ENCODE measurements around the gene PSTPIP1. TPM values are rescaled to one million over a fixed set of nuclear protein-coding genes. Genes with fewer than 3 reads are reported as not detected.

PSTPIP1 gene
- polyA plus RNA-seq (2012; ENCODE audit: insufficient read length, low read depth), result not detected

GRCh38 chr15:76994971-76995945, at the start of gene PSTPIP1:
PSTPIP1 (plus strand) TSS chr15:76995126; CDS start chr15:76995574, 448 bp downstream.
- no peak for TF ChIP-seq FOXP2 (optimal IDR thresholded peaks at IDR 0.05; ENCODE audit: borderline replicate concordance, extremely low read depth, extremely low read length, insufficient read depth)

DNA sequence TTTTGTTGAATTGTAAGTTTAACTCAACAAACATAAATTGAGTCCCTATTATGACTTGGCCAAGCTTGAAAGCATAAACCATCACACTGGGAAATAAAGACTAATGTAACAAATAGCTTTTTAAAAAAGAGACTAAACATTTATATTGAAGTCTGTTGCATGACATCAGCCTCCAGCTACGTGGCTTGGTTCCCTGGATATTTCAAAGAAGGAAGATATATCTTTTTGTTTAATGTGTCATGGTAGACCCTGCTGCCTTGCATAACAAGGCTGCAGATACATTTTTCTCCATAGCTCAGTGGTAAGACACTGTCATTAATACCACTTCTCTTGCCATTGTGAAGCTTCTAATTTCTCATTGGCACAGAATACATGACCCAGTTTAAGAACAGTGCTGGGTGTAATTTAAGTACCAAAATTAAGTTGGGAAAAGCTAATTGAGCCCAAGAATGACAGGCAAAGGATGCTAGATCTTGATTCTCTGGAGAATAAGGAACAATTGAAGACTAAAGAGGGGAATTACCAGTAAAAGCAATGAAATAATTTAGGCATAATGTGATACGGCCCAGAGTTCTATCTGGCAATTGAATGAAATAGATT, 49.3 kb upstream of the PSTPIP1 start:
- TF ChIP-seq, protein P1, sequence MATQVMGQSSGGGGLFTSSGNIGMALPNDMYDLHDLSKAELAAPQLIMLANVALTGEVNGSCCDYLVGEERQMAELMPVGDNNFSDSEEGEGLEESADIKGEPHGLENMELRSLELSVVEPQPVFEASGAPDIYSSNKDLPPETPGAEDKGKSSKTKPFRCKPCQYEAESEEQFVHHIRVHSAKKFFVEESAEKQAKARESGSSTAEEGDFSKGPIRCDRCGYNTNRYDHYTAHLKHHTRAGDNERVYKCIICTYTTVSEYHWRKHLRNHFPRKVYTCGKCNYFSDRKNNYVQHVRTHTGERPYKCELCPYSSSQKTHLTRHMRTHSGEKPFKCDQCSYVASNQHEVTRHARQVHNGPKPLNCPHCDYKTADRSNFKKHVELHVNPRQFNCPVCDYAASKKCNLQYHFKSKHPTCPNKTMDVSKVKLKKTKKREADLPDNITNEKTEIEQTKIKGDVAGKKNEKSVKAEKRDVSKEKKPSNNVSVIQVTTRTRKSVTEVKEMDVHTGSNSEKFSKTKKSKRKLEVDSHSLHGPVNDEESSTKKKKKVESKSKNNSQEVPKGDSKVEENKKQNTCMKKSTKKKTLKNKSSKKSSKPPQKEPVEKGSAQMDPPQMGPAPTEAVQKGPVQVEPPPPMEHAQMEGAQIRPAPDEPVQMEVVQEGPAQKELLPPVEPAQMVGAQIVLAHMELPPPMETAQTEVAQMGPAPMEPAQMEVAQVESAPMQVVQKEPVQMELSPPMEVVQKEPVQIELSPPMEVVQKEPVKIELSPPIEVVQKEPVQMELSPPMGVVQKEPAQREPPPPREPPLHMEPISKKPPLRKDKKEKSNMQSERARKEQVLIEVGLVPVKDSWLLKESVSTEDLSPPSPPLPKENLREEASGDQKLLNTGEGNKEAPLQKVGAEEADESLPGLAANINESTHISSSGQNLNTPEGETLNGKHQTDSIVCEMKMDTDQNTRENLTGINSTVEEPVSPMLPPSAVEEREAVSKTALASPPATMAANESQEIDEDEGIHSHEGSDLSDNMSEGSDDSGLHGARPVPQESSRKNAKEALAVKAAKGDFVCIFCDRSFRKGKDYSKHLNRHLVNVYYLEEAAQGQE (IDR thresholded peaks at IDR 0.05; ENCODE audit: insufficient read depth in 1 of 2, low read depth in 2 of 2, low read length in 2 of 2), result no peak
- TF ChIP-seq SIN3A (IDR thresholded peaks at IDR 0.05; ENCODE audit: borderline replicate concordance, insufficient read depth, low read length), result no peak
- TF ChIP-seq TAF1 (IDR thresholded peaks at IDR 0.05; ENCODE audit: borderline replicate concordance, insufficient read depth, low read length), result no peak
- no peak for TF ChIP-seq FOXP2 (optimal IDR thresholded peaks at IDR 0.05; ENCODE audit: borderline replicate concordance, extremely low read depth, extremely low read length, insufficient read depth)
- no peak for TF ChIP-seq POLR2AphosphoS5 (IDR thresholded peaks at IDR 0.05; ENCODE audit: low read depth, low read length)

DNA sequence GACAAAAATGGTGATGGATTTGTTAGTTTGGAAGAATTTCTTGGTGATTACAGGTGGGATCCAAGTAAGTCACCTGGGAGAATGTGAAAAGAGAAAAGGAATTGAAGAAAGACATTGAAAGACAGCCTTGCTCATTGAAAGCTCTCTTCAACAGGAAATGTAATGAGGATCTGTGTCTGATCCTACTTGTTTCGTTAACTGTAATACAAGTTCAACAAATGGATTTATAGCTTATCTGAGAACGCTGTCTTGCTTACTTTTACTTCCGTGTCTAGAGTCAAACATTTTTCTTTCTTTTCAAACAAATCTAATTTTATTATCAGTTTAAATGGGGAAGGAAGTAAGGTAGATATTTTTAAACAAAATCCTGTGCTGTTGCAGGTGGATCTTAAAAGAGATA, 47.5 kb upstream of the PSTPIP1 start:
- no peak for TF ChIP-seq TAF1 (IDR thresholded peaks at IDR 0.05; ENCODE audit: borderline replicate concordance, insufficient read depth, low read length)
- no peak for TF ChIP-seq FOXP2 (optimal IDR thresholded peaks at IDR 0.05; ENCODE audit: borderline replicate concordance, extremely low read depth, extremely low read length, insufficient read depth)
- no peak for TF ChIP-seq SIN3A (IDR thresholded peaks at IDR 0.05; ENCODE audit: borderline replicate concordance, insufficient read depth, low read length)
- TF ChIP-seq, protein P1 (IDR thresholded peaks at IDR 0.05; ENCODE audit: insufficient read depth in 1 of 2, low read depth in 2 of 2, low read length in 2 of 2), result no peak
- TF ChIP-seq POLR2AphosphoS5 (IDR thresholded peaks at IDR 0.05; ENCODE audit: low read depth, low read length), result no peak

- no peak for TF ChIP-seq POLR2AphosphoS5 (IDR thresholded peaks at IDR 0.05; ENCODE audit: low read depth, low read length)
- no peak for TF ChIP-seq FOXP2 (optimal IDR thresholded peaks at IDR 0.05; ENCODE audit: borderline replicate concordance, extremely low read depth, extremely low read length, insufficient read depth)
- no peak for TF ChIP-seq TAF1 (IDR thresholded peaks at IDR 0.05; ENCODE audit: borderline replicate concordance, insufficient read depth, low read length)
- TF ChIP-seq SIN3A (IDR thresholded peaks at IDR 0.05; ENCODE audit: borderline replicate concordance, insufficient read depth, low read length), result no peak
- TF ChIP-seq, protein P1 (IDR thresholded peaks at IDR 0.05; ENCODE audit: insufficient read depth in 1 of 2, low read depth in 2 of 2, low read length in 2 of 2), result no peak
These were observed 43.7 kb upstream of the PSTPIP1 start for GRCh38 chr15:76951220-76951619.

DNA sequence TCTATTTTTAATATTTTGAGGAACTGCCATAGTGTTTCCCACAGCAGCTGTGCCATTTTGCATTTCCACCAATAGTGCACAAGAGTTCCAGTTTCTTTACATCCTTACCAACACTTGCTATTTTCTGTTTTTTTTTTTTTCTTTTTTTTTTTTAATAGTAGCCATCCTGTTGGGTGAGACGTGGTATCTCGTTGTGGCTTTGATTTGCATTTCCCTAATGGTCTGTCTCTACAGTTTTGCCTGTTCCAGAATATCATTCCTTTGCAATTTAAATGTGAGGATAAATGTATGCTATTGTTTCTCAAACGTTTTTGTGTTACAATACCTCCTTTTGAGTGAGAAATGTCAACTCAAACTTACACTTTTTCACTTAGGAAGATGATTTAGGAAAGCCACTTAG, 41.0 kb upstream of the PSTPIP1 start:
- TF ChIP-seq, protein P1 (IDR thresholded peaks at IDR 0.05; ENCODE audit: insufficient read depth in 1 of 2, low read depth in 2 of 2, low read length in 2 of 2), result no peak
- no peak for TF ChIP-seq FOXP2 (optimal IDR thresholded peaks at IDR 0.05; ENCODE audit: borderline replicate concordance, extremely low read depth, extremely low read length, insufficient read depth)
- TF ChIP-seq SIN3A (IDR thresholded peaks at IDR 0.05; ENCODE audit: borderline replicate concordance, insufficient read depth, low read length), result no peak
